Fibroblast of pulmonary artery (primary cell): ENCODE results near the gene PEAR1.

Source experiments
- DNase-seq: peaks from one replicate; pipeline ENCODE4 v3.0.0-alpha.2; 2010; ENCODE audit warnings: low read depth
- H3K4me3 ChIP-seq: replicated peaks from 2 replicates; pipeline ENCODE4 v1.5.1; 2011; ENCODE audit warnings: low read depth, mild to moderate bottlenecking, control low read depth, low read length, moderate library complexity
- CTCF ChIP-seq: IDR thresholded peaks from 2 replicates; pipeline ENCODE4 v1.5.1; 2011; ENCODE audit warnings: mild to moderate bottlenecking, control low read depth, low read length, inconsistent platforms; ENCODE audit errors: missing control alignments

The PEAR1 gene

GRCh38 chr1:156949127-156949526 is 55.6 kb downstream of the PEAR1 start:
- DNase-seq, result no peak
- no peak overlapping the region for H3K4me3 ChIP-seq
- no peak for TF ChIP-seq CTCF

- DNase-seq, result no peak
- no peak for TF ChIP-seq CTCF
- no peak overlapping the region for H3K4me3 ChIP-seq
Observed at GRCh38 chr1:156951371-156951770, 57.9 kb downstream of the PEAR1 start.

GRCh38 chr1:156953571-156953970 is 60.1 kb downstream of the PEAR1 start:
- no peak overlapping the region for H3K4me3 ChIP-seq
- TF ChIP-seq CTCF, result no peak
- DNase-seq, result no peak

GRCh38 chr1:156956333-156956732 is 62.8 kb downstream of the PEAR1 start:
- DNase-seq, result no peak
- no peak overlapping the region for H3K4me3 ChIP-seq
- TF ChIP-seq CTCF, result no peak

- no peak for TF ChIP-seq CTCF
- no peak for DNase-seq
- H3K4me3 ChIP-seq, result no peak overlapping the region
Observed at GRCh38 chr1:156957634-156958033, 64.1 kb downstream of the PEAR1 start.

GRCh38 chr1:156958247-156958714 is 64.8 kb downstream of the PEAR1 start:
- TF ChIP-seq CTCF, result no peak
- no peak overlapping the region for H3K4me3 ChIP-seq
- DNase-seq, result no peak

GRCh38 chr1:156959414-156959813 is 65.9 kb downstream of the PEAR1 start:
- H3K4me3 ChIP-seq, result no peak overlapping the region
- DNase-seq, result no peak
- no peak for TF ChIP-seq CTCF
